HFFc6 (cell line): ENCODE results near the gene RAD1. TPM values are rescaled to one million over a fixed set of nuclear protein-coding genes. Genes with fewer than 3 reads are reported as not detected.
"Not testable (repeated sequence)": the region's sequence is repeated elsewhere in the genome, so short reads cannot be mapped to it uniquely, and the experiment has no call there.

Source experiments
- DNase-seq: peaks from one replicate; pipeline ENCODE4 v3.0.0-alpha.2; 2018
- H3K27ac Mint-ChIP-seq: 2 replicates; pipeline ENCODE4 v1.8.0; 2020; ENCODE audit warnings: mild to moderate bottlenecking, mixed read lengths
- H3K27me3 Mint-ChIP-seq: 2 replicates; pipeline ENCODE4 v1.8.0; 2021; ENCODE audit warnings: mild to moderate bottlenecking, moderate library complexity, mixed read lengths; ENCODE audit not compliant: insufficient read depth
- H3K36me3 Mint-ChIP-seq: 2 replicates; pipeline ENCODE4 v1.8.0; 2021; ENCODE audit warnings: low read depth, mixed read lengths
- H3K4me1 Mint-ChIP-seq: 2 replicates; pipeline ENCODE4 v1.8.0; 2020; ENCODE audit warnings: low read depth, mixed read lengths
- H3K4me3 Mint-ChIP-seq: 2 replicates; pipeline ENCODE4 v1.8.0; 2020; ENCODE audit warnings: mild to moderate bottlenecking, moderate library complexity, mixed read lengths
- H3K9me3 Mint-ChIP-seq: 2 replicates; pipeline ENCODE4 v1.8.0; 2020; ENCODE audit warnings: mild to moderate bottlenecking, mixed read lengths
- CTCF ChIP-seq: fragments of 200-600 bp; sonication (generic); IDR thresholded peaks from 2 replicates; pipeline ENCODE4 v1.5.0; 2021; ENCODE audit warnings: antibody characterized with exemption, mild to moderate bottlenecking
- total RNA-seq, 6 experiments: library from RNA; stranded (reverse); fragmentation: NEBNext Ultra II Directional; extraction: Animal tissue kit (Norgen Biotek cat#: 25700); gene quantifications; 2 replicates in 1 of 6; 3 replicates in 5 of 6; pipeline ENCODE4 v1.2.3, GENCODE V29; 2021

The RAD1 gene
- total RNA-seq, 6 experiments from 2014 or later: 32.7 to 39.3 (median 35.0) TPM

GRCh38 chr5:34924462-34924765 is 9.1 kb upstream of the RAD1 start:
- TF ChIP-seq CTCF: no peak
- Mint-ChIP-seq H3K36me3 (peaks cover 31% of the 10 kb centered on the region), H3K9me3 (no peaks in the 10 kb centered on the region), H3K4me3 (no peak overlapping the region), H3K27me3 (no peaks in the 10 kb centered on the region; the same call in 1 of the 2 replicates), H3K27ac (peak overlapping the region; percentile 74; the same call in 1 of the 2 replicates), H3K4me1 (peaks cover 41% of the 10 kb centered on the region)
- DNase-seq: no peak

GRCh38 chr5:34923694-34924461 is 8.6 kb upstream of the RAD1 start:
- H3K36me3 Mint-ChIP-seq: peaks cover 31% of the 10 kb centered on the region
- TF ChIP-seq CTCF: no peak
- no peaks in the 10 kb centered on the region; the same call in 1 of the 2 replicates for H3K27me3 Mint-ChIP-seq
- peaks cover 38% of the 10 kb centered on the region for H3K4me1 Mint-ChIP-seq
- H3K9me3 Mint-ChIP-seq: no peaks in the 10 kb centered on the region
- peak overlapping the region; percentile 74 for H3K27ac Mint-ChIP-seq
- peak; percentile 89 for DNase-seq
- peak overlapping the region; percentile 71 for H3K4me3 Mint-ChIP-seq

- Mint-ChIP-seq H3K4me3 (peak overlapping the region; percentile 71), H3K4me1 (peaks cover 36% of the 10 kb centered on the region), H3K27ac (peak overlapping the region; percentile 74), H3K36me3 (peaks cover 31% of the 10 kb centered on the region)
- H3K9me3 Mint-ChIP-seq, DNase-seq, H3K27me3 Mint-ChIP-seq: not testable (repeated sequence)
These were observed 8.0 kb upstream of the RAD1 start for GRCh38 chr5:34923256-34923655.

GRCh38 chr5:34919077-34919476 is 3.8 kb upstream of the RAD1 start:
- no peak for DNase-seq
- no peaks in the 10 kb centered on the region for H3K9me3 Mint-ChIP-seq

GRCh38 chr5:34918025-34918424 is 2.7 kb upstream of the RAD1 start:
- Mint-ChIP-seq H3K27ac (peak overlapping the region; percentile 3; the same call in 1 of the 2 replicates), H3K9me3 (no peaks in the 10 kb centered on the region), H3K36me3 (peaks cover 41% of the 10 kb centered on the region), H3K27me3 (no peaks in the 10 kb centered on the region; the same call in none of the 2 replicates), H3K4me1 (peaks cover 45% of the 10 kb centered on the region), H3K4me3 (peak overlapping the region; percentile 31; the same call in 1 of the 2 replicates)
- DNase-seq: no peak
- TF ChIP-seq CTCF: no peak

More at GRCh38 chr5:34919077-34919476, 3.8 kb upstream of the RAD1 start:
- H3K4me3 Mint-ChIP-seq: no peak overlapping the region
- peaks cover 39% of the 10 kb centered on the region for H3K36me3 Mint-ChIP-seq
- H3K4me1 Mint-ChIP-seq: peaks cover 44% of the 10 kb centered on the region
- peak; percentile 68 for TF ChIP-seq CTCF
- no peaks in the 10 kb centered on the region; the same call in none of the 2 replicates for H3K27me3 Mint-ChIP-seq
- H3K27ac Mint-ChIP-seq: no peak overlapping the region

GRCh38 chr5:34916518-34916917 is 1.2 kb upstream of the RAD1 start:
- no peak for DNase-seq
- H3K9me3 Mint-ChIP-seq: no peaks in the 10 kb centered on the region
- no peak for TF ChIP-seq CTCF
- H3K27ac Mint-ChIP-seq: peak overlapping the region; percentile 72
- H3K36me3 Mint-ChIP-seq: peaks cover 41% of the 10 kb centered on the region
- H3K4me1 Mint-ChIP-seq: peaks cover 49% of the 10 kb centered on the region
- H3K4me3 Mint-ChIP-seq: no peak overlapping the region
- no peaks in the 10 kb centered on the region; the same call in none of the 2 replicates for H3K27me3 Mint-ChIP-seq
